Measurements from ENCODE around the gene TMEM123. TPM values are rescaled to one million over a fixed set of nuclear protein-coding genes. Genes with fewer than 3 reads are reported as not detected.

The TMEM123 gene
- total and polyA plus RNA-seq, 2 of the 13 experiments (the other 11 are each of a cell fraction or from before 2014, with no cell fraction given), result 365 to 2,761 TPM

GRCh38 chr11:102346748-102347461 is 105.7 kb downstream of the TMEM123 start, which contains the start of gene BIRC2 (continued):
- TF ChIP-seq ZNF275 (CRISPR knock-in tag; IDR thresholded peaks at IDR 0.05; ENCODE audit: borderline replicate concordance) (peak; percentile 78; the same call in 1 of the 2 replicates), ATF7 (IDR thresholded peaks at IDR 0.05) (peak; percentile 99), ATF7 (CRISPR knock-in tag; IDR thresholded peaks at IDR 0.05) (peak; percentile 99), ELF1 (CRISPR knock-in tag; IDR thresholded peaks at IDR 0.05) (peak; percentile 77), TCF7 (IDR thresholded peaks at IDR 0.05; ENCODE audit: low read depth) (no peak), TSC22D2 (CRISPR knock-in tag; IDR thresholded peaks at IDR 0.05; ENCODE audit: borderline replicate concordance) (no peak), ZNF160 (CRISPR knock-in tag; IDR thresholded peaks at IDR 0.05) (peak; percentile 38; the same call in 1 of the 2 replicates), AHR (CRISPR knock-in tag; IDR thresholded peaks at IDR 0.05) (no peak), MLXIP (CRISPR knock-in tag; IDR thresholded peaks at IDR 0.05; ENCODE audit: borderline replicate concordance) (no peak), CHCHD3 (CRISPR knock-in tag; IDR thresholded peaks at IDR 0.05) (no peak), SRSF9 (IDR thresholded peaks at IDR 0.05; ENCODE audit: borderline replicate concordance, insufficient read depth, low read depth, low read length, poor library complexity, severe bottlenecking) (no peak), CENPBD1 (CRISPR knock-in tag; IDR thresholded peaks at IDR 0.05; ENCODE audit: borderline replicate concordance, low read depth) (no peak), ZNF343 (CRISPR knock-in tag; IDR thresholded peaks at IDR 0.05) (no peak), ZNF326 (CRISPR knock-in tag; IDR thresholded peaks at IDR 0.05; ENCODE audit: borderline replicate concordance) (no peak), TBX3 (IDR thresholded peaks at IDR 0.05; ENCODE audit: borderline replicate concordance) (no peak), ZNF746 (CRISPR knock-in tag; IDR thresholded peaks at IDR 0.05) (peak; percentile 32; the same call in 1 of the 2 replicates), SIX1 (CRISPR knock-in tag; IDR thresholded peaks at IDR 0.05; ENCODE audit: borderline replicate concordance) (no peak), ZSCAN22 (CRISPR knock-in tag; IDR thresholded peaks at IDR 0.05) (no peak; the same call in 1 of the 2 replicates), ZNF841 (CRISPR knock-in tag; IDR thresholded peaks at IDR 0.05; ENCODE audit: borderline replicate concordance) (no peak), RELA (CRISPR knock-in tag; IDR thresholded peaks at IDR 0.05) (no peak), SMARCC2 (IDR thresholded peaks at IDR 0.05) (no peak), ZNF282 (IDR thresholded peaks at IDR 0.05; ENCODE audit: partially characterized antibody) (no peak)
- TF ChIP-seq, protein P1, sequence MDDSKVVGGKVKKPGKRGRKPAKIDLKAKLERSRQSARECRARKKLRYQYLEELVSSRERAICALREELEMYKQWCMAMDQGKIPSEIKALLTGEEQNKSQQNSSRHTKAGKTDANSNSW (CRISPR knock-in tag; IDR thresholded peaks at IDR 0.05; ENCODE audit: borderline replicate concordance), result no peak
- TF ChIP-seq, protein P2, sequence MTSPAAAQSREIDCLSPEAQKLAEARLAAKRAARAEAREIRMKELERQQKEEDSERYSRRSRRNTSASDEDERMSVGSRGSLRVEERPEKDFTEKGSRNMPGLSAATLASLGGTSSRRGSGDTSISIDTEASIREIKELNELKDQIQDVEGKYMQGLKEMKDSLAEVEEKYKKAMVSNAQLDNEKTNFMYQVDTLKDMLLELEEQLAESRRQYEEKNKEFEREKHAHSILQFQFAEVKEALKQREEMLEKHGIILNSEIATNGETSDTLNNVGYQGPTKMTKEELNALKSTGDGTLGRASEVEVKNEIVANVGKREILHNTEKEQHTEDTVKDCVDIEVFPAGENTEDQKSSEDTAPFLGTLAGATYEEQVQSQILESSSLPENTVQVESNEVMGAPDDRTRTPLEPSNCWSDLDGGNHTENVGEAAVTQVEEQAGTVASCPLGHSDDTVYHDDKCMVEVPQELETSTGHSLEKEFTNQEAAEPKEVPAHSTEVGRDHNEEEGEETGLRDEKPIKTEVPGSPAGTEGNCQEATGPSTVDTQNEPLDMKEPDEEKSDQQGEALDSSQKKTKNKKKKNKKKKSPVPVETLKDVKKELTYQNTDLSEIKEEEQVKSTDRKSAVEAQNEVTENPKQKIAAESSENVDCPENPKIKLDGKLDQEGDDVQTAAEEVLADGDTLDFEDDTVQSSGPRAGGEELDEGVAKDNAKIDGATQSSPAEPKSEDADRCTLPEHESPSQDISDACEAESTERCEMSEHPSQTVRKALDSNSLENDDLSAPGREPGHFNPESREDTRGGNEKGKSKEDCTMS (CRISPR knock-in tag; conservative IDR thresholded peaks at IDR 0.05), result no peak

Measured in HepG2 (cell line).